Measurements from ENCODE around the gene RFC2. TPM values are rescaled to one million over a fixed set of nuclear protein-coding genes. Genes with fewer than 3 reads are reported as not detected.
A peak's percentile ranks its signal among the peaks of the same experiment; 100 is the strongest.

The RFC2 gene
- total and polyA plus RNA-seq, 2 of the 8 experiments (the other 6 are each of a cell fraction or from before 2014, with no cell fraction given): 52.9 to 85.4 TPM

DNA sequence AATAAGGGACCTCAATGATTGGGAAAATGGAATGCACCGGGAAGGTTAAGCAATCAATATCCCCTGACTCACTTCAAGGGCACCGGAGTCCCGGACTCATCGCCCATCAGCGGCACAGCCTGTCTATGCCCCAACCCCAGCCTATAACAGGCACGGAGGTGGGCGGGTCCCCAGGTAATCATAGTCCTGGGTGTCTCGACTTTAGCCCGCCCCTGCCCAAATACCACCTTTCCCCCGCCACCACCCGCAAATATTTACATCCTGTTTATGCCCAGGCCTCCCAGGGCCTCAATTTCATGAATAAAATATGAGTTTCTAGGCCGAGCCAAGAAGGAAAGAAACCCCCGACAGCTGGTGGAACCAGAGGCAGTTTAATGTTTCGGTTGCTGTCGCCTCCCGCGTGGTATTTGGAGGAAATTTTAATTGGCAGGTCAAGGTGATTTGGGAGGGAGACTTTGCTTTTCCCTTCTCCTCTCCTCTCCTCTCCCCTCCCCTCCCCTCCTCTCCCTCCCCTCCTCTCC lies 15.6 kb upstream of the RFC2 start (continued):
- TF ChIP-seq, protein P1, sequence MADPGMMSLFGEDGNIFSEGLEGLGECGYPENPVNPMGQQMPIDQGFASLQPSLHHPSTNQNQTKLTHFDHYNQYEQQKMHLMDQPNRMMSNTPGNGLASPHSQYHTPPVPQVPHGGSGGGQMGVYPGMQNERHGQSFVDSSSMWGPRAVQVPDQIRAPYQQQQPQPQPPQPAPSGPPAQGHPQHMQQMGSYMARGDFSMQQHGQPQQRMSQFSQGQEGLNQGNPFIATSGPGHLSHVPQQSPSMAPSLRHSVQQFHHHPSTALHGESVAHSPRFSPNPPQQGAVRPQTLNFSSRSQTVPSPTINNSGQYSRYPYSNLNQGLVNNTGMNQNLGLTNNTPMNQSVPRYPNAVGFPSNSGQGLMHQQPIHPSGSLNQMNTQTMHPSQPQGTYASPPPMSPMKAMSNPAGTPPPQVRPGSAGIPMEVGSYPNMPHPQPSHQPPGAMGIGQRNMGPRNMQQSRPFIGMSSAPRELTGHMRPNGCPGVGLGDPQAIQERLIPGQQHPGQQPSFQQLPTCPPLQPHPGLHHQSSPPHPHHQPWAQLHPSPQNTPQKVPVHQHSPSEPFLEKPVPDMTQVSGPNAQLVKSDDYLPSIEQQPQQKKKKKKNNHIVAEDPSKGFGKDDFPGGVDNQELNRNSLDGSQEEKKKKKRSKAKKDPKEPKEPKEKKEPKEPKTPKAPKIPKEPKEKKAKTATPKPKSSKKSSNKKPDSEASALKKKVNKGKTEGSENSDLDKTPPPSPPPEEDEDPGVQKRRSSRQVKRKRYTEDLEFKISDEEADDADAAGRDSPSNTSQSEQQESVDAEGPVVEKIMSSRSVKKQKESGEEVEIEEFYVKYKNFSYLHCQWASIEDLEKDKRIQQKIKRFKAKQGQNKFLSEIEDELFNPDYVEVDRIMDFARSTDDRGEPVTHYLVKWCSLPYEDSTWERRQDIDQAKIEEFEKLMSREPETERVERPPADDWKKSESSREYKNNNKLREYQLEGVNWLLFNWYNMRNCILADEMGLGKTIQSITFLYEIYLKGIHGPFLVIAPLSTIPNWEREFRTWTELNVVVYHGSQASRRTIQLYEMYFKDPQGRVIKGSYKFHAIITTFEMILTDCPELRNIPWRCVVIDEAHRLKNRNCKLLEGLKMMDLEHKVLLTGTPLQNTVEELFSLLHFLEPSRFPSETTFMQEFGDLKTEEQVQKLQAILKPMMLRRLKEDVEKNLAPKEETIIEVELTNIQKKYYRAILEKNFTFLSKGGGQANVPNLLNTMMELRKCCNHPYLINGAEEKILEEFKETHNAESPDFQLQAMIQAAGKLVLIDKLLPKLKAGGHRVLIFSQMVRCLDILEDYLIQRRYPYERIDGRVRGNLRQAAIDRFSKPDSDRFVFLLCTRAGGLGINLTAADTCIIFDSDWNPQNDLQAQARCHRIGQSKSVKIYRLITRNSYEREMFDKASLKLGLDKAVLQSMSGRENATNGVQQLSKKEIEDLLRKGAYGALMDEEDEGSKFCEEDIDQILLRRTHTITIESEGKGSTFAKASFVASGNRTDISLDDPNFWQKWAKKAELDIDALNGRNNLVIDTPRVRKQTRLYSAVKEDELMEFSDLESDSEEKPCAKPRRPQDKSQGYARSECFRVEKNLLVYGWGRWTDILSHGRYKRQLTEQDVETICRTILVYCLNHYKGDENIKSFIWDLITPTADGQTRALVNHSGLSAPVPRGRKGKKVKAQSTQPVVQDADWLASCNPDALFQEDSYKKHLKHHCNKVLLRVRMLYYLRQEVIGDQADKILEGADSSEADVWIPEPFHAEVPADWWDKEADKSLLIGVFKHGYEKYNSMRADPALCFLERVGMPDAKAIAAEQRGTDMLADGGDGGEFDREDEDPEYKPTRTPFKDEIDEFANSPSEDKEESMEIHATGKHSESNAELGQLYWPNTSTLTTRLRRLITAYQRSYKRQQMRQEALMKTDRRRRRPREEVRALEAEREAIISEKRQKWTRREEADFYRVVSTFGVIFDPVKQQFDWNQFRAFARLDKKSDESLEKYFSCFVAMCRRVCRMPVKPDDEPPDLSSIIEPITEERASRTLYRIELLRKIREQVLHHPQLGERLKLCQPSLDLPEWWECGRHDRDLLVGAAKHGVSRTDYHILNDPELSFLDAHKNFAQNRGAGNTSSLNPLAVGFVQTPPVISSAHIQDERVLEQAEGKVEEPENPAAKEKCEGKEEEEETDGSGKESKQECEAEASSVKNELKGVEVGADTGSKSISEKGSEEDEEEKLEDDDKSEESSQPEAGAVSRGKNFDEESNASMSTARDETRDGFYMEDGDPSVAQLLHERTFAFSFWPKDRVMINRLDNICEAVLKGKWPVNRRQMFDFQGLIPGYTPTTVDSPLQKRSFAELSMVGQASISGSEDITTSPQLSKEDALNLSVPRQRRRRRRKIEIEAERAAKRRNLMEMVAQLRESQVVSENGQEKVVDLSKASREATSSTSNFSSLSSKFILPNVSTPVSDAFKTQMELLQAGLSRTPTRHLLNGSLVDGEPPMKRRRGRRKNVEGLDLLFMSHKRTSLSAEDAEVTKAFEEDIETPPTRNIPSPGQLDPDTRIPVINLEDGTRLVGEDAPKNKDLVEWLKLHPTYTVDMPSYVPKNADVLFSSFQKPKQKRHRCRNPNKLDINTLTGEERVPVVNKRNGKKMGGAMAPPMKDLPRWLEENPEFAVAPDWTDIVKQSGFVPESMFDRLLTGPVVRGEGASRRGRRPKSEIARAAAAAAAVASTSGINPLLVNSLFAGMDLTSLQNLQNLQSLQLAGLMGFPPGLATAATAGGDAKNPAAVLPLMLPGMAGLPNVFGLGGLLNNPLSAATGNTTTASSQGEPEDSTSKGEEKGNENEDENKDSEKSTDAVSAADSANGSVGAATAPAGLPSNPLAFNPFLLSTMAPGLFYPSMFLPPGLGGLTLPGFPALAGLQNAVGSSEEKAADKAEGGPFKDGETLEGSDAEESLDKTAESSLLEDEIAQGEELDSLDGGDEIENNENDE (IDR thresholded peaks at IDR 0.05; ENCODE audit: insufficient replicate concordance, low read length): no peak
- no peak for TF ChIP-seq TAF7 (optimal IDR thresholded peaks at IDR 0.05; ENCODE audit: borderline replicate concordance, low read depth, low read length)
- no peak for TF ChIP-seq KDM5A (IDR thresholded peaks at IDR 0.05; ENCODE audit: low read length)
- peak; percentile 68 for TF ChIP-seq TEAD4 (IDR thresholded peaks at IDR 0.05; ENCODE audit: low read depth, low read length)
- TF ChIP-seq RNF2 (IDR thresholded peaks at IDR 0.05; ENCODE audit: borderline replicate concordance, low read depth, low read length, missing control alignments, poor library complexity, severe bottlenecking): no peak
- no peak for TF ChIP-seq YY1 (IDR thresholded peaks at IDR 0.05; ENCODE audit: low read depth, low read length)
- TF ChIP-seq ATF3 (IDR thresholded peaks at IDR 0.05; ENCODE audit: insufficient read depth, low read depth, low read length): no peak
- no peak for TF ChIP-seq POLR2A (IDR thresholded peaks at IDR 0.05; ENCODE audit: control extremely low read depth in 1 of 2, low read depth in 2 of 2, low read length in 2 of 2)
- no peak for TF ChIP-seq GTF2F1 (IDR thresholded peaks at IDR 0.05; ENCODE audit: borderline replicate concordance, low read depth, low read length)
- no peak for TF ChIP-seq TBP (IDR thresholded peaks at IDR 0.05; ENCODE audit: low read depth, low read length)
- no peak for TF ChIP-seq CTBP2 (IDR thresholded peaks at IDR 0.05; ENCODE audit: borderline replicate concordance, insufficient read depth, insufficient read length, low read length)

Data from H1 (cell line).